Ovary (tissue), 3 donors: Measurements from ENCODE around the gene COL23A1.

ENCODE experiments used
- CTCF ChIP-seq, 3 donors: fragments of 450-650 bp in 2 of 3; fragments of 200-600 bp in 1 of 3; IDR thresholded peaks; one replicate each; pipeline versions ENCODE4 v1.5.1 to v1.8.0; 2016 to 2022; ENCODE audit warnings: antibody characterized with exemption in 3 of 3, mild to moderate bottlenecking in 1 of 3
- EP300 ChIP-seq: sonication (generic); formaldehyde crosslinking; IDR thresholded peaks from one replicate; pipeline ENCODE4 v1.6.1; 2017; ENCODE audit warnings: antibody characterized with exemption
- POLR2A ChIP-seq: fragments of 450-650 bp; IDR thresholded peaks from one replicate; pipeline ENCODE4 v1.6.1; 2017; ENCODE audit warnings: antibody characterized with exemption, mild to moderate bottlenecking, moderate library complexity
- donor health status: DM: no; HTN: no; CAD: no.

- TF ChIP-seq POLR2A (no peak), CTCF (IDR thresholded peaks at IDR 0.05) (no peak), EP300 (no peak)
Measured at GRCh38 chr5:178371362-178372111, 218.7 kb downstream of the COL23A1 start.
